GM20000 (cell line): Measurements from ENCODE around the gene ZSWIM1.

Experiments used
- DNase-seq: peaks from one replicate; pipeline ENCODE4 v3.0.0; 2012; ENCODE audit warnings: low spot score
- TF ChIP-seq, protein P1 (sequence below): IDR thresholded peaks from 2 replicates; pipeline ENCODE4 v1.5.1; 2012; ENCODE audit warnings: mild to moderate bottlenecking, control low read depth; ENCODE audit errors: extremely low read depth, missing control alignments

The ZSWIM1 gene

DNA sequence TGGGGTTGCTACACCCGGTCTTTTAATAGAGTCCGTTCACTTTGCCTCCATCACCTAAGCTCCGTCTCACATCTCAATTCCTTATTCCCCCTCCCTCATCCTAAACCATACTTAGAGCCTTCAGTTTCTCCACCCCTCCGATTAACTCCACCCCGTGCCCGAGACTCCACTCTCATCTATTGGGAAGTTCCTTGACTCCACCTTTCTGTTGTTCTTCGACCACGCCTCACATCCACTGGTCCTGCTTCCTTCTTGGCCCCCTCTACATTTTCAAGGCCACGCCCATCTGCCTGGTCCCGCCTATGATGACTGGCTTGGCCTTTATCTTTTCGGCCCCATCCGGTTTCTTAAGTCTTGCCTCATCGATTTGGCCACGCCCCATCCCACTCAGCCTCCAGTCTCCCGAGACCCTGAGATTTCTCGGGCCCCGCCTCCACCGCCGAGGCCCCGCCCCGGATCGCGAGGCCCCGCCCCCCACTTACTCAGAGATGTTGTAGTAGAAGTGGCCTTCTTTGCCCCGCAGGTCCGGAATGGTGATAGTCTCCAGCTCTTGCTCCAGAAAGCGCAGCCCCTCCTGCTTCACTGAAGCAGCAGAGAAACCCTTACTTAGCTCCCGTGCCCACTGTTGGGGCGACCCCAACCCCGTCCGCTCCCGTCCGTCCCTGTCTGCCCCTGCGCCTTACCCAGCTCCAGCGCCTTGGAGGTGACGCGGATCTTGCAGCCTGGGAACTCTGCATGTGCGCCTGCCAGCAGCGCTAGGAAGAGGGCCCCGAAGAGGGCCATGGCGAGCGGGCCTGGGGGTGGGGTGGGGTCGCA is 29.9 kb downstream of the ZSWIM1 start:
- TF ChIP-seq, protein P1, sequence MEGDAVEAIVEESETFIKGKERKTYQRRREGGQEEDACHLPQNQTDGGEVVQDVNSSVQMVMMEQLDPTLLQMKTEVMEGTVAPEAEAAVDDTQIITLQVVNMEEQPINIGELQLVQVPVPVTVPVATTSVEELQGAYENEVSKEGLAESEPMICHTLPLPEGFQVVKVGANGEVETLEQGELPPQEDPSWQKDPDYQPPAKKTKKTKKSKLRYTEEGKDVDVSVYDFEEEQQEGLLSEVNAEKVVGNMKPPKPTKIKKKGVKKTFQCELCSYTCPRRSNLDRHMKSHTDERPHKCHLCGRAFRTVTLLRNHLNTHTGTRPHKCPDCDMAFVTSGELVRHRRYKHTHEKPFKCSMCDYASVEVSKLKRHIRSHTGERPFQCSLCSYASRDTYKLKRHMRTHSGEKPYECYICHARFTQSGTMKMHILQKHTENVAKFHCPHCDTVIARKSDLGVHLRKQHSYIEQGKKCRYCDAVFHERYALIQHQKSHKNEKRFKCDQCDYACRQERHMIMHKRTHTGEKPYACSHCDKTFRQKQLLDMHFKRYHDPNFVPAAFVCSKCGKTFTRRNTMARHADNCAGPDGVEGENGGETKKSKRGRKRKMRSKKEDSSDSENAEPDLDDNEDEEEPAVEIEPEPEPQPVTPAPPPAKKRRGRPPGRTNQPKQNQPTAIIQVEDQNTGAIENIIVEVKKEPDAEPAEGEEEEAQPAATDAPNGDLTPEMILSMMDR = no peak
- DNase-seq = peak; percentile 98

DNA sequence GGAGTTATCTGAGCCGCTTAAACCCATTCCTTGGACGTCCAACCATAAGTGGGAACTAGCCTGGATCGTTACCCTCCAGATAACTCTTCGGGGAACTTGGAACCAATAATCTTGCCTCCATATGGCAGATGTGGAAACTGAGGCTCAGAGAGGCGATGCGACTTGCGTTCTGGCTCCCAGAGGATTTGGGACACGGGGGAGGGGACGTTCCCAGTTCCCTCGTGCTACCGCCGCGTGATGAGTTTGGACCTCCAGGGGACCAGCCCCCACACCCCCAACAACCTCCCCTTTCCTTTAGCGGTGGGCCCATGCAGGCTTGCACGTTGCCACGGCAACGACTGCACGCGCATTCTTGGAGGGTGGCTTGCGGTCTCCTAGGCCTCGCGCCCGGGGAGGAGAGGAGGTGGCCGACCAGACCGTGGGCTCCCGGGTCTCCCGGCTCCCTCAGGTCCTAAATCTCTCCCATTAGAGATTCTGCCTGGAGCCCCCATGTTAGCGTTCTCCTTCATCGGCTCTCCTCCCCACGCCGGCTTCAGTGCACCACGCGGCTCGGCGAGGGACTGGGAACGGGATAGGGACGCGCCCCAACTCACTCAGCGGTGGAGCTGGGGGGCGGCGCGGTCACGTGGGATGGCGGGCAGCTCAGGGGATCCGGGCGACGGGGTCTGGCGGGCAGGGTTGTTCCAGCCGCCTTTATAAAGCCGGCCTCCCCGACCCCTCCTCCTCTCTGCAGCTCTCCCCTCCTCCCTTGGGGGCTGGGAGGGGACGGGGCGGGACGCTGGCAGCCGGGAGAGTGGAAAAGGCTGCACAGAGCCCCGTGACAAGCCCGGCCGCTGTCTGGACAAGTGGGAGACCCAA is 30.7 kb downstream of the ZSWIM1 start, which contains the start of gene PLTP:
Gene PLTP, minus strand, starts transcription at position 670 of the 858 bp plus-strand sequence. CDS start 703 bp downstream, outside the sequence.
- DNase-seq = peak; percentile 38
- TF ChIP-seq, protein P1 = no peak

DNA sequence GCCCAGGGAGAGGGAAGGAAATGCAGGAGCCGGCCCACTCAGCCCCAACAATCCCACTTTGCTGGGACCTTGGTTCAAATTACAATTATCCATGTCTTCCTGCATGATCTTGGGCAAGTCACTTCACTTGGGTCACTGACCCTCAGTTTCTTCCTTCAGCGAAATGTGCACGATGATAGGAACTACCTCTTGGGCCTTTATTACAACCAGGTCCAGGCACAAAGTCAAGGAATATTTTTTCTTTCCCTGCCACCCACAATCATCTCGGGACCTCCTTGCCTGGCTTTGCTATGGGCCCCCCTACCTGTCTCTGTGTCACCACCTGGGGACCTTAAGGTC is 31.3 kb downstream of the ZSWIM1 start:
- DNase-seq = no peak
- TF ChIP-seq, protein P1 = no peak

DNA sequence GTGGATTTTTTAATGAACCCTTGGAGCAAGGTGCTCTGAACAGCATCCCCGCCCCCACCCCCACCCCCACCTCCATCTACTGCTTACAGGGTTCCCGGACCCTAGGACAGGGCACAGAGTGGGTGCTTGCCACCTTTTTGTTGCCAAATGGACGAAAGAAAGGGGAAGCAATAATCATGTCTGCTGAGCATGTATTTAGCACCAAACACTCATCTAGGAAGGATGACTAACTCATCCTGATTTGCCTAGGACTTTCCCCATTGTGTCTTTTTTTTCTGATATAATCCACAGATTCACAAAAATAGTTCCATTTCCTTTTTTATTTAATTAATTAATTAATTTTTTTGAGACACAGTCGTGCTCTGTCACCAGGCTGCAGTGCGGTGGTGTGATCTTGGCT is 32.1 kb downstream of the ZSWIM1 start:
- DNase-seq = no peak
- TF ChIP-seq, protein P1 = no peak

DNA sequence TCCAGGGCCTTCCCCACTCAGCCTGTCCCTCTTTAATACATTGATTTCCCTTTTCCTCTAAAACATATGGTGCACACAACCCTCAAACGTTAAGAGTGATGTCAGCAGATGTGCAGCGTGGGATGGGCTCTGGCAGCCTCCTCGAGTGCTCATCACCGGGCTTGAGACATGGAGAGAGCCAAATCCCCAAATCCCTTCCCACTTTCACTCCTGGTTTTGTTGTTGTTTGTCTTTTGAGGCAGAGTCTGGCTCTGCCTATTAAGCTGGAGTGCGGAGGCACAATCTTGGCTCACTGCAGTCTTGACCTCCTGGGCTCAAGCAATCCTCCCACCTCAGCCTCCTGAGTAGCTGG is 36.7 kb downstream of the ZSWIM1 start:
- TF ChIP-seq, protein P1 = no peak
- no peak for DNase-seq

DNA sequence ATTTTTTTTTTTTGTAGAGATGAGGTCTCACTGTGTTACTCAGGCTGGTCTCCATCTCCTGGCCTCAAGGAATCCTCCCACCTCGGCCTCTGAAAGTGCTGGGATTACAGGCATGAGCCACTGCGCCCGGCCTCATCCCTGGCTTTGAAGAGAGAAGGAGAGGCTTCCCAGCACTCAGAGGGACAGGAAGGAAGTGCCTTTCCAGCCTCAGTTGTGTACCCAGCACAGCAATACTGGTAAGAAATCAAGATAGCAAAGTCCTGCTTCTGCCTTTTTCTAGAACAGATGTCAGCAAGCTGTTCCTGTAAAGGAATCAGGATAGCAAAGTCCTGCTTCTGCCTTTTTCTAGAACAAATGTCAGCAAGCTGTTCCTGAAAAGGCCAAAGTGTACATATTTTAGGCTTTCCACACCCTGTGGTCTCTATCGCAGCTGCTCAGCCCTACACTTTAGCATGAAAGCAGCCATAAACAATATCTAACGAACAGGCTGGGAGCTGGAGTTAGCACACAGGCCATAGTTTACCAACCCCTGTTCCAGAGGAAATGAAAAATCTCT is 37.2 kb downstream of the ZSWIM1 start:
- no peak for DNase-seq

More for the DNA sequence above, 37.2 kb downstream of the ZSWIM1 start:
- TF ChIP-seq, protein P1 = no peak
